ENCODE results near the gene ARL17B.
"Not testable (repeated sequence)": the region's sequence is repeated elsewhere in the genome, so short reads cannot be mapped to it uniquely, and the experiment has no call there.

Gene ARL17B

DNA sequence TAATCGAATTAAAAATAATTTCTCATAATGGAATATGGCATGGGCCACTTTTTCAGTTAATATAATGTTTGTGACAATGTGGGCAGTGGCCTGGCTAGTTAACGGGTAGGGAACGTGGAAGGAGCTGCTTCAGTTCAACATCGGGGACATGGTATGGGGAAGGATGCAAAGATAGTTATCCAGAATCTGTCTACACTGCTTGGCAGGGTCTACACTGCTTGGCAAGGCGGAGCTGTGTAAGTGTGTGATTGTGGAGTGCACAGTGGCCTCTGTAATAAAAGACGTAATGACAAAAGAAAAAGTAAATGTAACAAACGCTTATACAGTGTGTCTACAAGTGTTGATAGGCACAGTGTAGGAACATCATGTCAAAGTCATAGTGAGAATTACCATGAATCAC lies 74.0 kb downstream of the ARL17B start:
- not testable (repeated sequence) for DNase-seq

GRCh38 chr17:46286764-46287221 lies 74.8 kb downstream of the ARL17B start:
- DNase-seq = peak in 5 of 14 donors; percentile 7 to 83 (median 37)

- DNase-seq = not testable (repeated sequence)
Observed at GRCh38 chr17:46285500-46285899, 76.1 kb downstream of the ARL17B start.

DNA sequence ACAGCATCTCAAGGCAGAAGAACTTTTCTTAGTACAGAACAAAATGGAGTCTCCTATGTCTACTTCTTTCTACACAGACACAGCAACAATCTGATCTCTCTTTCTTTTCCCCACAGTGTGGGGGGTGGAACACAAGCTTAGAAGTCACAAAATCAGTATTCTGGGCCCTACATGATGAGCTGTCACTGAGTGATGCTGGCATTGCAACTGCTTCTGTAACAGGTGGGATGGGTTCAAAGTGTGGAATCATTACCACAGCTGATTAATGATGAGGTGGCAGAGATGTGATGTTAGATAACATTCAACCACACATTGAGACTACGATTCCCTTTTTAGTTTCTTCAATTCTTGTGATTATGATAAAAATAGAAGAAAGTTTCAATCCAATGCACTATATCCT lies 77.1 kb downstream of the ARL17B start:
- not testable (repeated sequence) for DNase-seq

- not testable (repeated sequence) for DNase-seq
Observed at GRCh38 chr17:46282635-46283034, 78.9 kb downstream of the ARL17B start.

GRCh38 chr17:46281336-46281735 lies 80.2 kb downstream of the ARL17B start:
- not testable (repeated sequence) for DNase-seq

DNA sequence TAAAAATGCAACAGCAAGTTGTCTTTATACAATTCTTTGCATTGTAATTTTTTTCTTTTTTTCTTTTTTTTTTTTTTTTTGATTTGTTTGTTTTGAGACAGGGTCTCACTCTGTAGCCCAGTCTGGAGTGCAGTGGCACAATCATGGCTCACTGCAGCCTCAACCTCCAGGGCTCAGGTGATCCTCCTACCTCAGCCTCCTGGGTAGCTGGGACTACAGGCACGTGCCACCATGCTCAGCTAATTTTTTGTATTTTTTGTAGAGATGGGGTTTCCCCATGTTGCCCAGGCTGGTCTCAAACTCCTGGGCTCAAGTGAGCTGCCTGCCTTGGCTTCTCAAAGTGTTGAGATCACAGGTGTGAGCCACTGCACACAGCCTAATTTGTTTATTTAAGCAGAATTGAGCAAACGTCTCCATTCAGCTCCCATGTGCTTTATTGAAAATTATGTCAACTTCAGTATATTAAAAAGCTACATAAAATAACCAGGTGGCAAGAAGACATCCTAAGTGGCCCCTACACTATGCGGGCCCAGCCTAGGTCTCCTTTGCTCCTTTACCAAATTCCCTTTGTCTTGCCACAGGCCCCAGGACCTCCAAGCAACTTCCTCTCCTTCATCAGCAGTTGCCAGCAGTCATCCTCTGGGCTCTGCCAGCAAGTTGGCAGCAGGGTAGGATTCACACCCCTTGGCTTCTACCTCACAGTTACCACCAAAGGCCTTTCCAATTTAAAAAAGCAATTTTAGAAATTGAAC lies 84.7 kb downstream of the ARL17B start:
- DNase-seq = peak in 2 of 14 donors; percentile 19 to 24

- DNase-seq = no peak
Observed at GRCh38 chr17:46274238-46274637, 87.3 kb downstream of the ARL17B start.

DNA sequence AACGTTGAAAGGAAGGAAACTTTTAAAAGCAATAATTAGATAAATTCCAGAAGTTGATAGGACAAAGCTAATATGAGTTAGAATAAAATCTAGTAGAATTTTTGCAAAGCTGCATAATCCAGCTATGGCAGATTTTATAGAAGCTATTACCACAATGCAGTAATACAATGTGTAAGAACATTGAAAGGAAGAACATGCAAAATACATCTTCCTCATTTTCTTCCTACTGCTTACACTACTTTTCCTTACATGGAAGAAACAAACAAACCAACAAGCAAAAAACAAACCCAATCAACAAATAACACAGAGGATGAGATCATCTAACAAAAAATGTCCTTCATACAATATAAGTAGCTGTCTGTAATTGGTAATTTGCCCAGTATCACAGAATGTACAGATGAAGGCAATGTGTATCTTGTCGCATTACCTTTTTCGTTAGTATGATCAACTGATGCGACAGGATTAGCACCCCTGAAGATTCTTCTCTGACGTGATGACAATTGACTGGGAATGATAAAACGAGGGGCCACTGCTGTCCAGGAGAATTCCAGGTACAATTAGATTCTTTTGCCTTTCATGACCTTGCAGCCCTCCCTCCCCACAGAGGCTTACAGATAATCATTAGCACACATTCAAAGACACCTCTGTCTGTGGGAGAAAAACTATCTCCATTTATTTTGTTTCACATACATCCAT lies 87.9 kb downstream of the ARL17B start:
- DNase-seq = no peak

- no peak for DNase-seq
Observed at GRCh38 chr17:46270032-46270431, 91.5 kb downstream of the ARL17B start.

GRCh38 chr17:46266656-46267544 lies 94.7 kb downstream of the ARL17B start:
- DNase-seq = peak in 13 of 14 donors; percentile 56 to 97 (median 82)

DNA sequence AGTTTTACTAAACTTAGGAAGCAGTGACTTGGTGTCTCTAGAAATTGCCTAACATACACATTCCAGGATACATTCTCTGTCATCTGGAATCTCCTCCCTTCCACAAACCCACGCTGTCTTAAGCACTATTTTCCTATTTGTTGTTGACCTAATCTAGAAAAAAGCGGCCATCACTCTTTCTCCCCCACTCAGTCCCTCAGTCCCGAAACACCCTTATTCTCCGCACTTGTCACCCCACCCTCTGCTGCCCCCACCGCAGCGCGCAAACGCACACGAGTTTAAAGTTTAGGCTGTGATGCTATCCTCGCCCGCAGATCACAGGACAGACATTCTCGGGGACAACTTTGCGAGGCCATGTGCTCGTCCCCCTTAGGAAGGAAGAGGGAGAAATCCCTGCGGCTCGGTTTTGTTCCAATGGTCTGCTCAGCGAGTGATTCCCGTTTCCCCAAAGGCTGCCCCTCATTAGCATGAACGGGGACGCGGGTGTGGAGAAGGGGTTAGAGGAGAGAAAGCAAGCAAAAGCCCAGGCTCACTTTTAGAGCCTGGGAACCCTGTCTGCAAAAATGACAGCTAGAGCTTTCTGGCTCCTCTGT lies 95.4 kb downstream of the ARL17B start:
- peak in 5 of 14 donors; percentile 46 to 76 (median 65) for DNase-seq

DNA sequence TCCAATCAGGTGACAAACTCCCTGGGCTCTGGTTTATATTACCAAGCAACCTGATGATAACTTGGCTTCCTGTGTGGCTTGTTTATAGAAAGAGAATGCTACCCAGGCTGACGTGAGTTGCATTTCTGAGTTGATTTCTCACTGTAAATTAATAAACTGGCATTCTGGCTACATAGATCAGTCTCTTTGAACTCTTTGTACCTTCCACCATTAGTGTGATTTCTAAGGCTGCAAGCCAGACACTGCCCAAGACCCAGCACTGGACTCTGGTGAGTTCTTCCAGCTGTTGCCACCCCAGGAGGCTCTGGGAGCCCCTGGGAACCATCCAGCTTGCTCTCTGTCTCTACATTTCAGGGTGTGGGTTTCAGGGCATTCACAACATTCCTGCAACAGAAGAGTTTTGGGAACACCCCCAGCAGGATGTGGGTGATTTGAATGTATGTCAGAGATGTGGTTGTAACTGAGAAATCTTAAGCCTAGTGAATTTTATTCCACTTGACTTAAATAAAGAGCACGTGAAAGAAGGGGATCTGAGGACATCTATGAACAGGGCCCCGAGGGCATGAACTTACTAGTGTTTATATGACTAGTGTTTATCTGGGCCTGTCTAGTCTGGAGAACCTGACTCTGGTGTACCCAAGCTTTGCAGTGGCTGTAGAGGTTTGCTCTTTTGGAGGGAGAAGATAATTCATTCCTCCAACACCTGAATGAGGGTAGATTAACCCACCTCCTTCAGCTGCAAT lies 96.9 kb downstream of the ARL17B start:
- no peak for DNase-seq

DNA sequence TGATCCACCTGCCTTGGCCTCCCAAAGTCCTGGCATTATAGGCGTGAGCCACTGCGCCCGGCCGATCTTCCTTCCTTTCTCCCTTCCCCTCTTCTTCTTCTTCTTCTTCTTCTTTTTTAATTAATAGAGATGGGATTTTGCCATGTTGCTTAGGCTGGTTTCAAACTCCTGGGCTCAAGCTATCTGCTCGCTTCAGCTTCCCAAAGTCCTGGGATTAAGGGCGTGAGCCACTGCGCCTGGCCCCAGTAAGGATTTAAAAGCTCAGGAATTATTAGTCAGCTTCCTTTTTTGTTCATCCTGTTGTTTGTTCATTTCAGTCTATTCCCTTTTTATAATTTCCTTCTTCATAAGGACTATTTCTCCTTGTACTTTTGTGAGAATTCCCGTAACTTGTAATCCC lies 99.3 kb downstream of the ARL17B start:
- DNase-seq = no peak

DNA sequence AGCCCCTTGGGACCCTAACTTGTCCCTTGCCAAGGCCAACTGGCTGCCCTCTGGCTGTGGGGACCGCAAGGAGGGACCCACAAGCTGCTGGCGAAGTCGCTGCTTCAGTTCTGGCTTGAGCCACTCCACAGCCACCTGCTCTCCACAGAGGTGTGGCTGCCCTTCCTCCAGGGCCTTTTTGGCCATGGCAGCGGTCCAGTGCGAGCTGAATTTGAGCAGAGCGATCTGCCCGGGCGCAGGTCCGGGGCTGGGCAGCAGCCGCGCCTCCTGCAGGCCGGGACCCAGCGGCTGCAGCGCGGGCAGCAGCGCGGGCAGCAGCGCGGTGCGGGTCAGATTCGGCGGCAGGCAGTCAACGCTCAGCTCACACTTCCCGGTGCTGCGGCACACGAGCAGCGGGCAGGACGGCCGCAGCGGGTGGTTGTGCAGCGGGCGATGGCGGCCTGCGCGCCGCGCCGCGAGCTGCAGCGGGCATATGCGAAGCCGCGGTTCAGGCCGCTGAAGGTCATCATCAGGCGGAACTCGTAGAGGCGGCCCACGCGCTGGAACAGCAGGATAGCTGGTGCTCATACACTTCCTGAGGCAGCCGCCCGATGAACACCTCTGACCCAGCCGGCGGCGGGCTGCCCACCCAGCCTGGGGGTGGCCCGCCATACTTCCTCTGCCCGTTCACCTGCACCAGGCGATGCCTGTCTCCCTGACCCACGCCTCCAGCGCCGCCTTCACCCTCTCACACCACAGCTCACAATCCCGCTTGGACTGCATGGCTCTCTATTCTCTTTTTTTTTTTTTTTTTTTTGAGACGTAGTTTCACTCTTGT lies 101.5 kb downstream of the ARL17B start:
- DNase-seq = peak in 1 of 14 donors; percentile 86

GRCh38 chr17:46256369-46256768 lies 105.2 kb downstream of the ARL17B start:
- not testable (repeated sequence) for DNase-seq

DNA sequence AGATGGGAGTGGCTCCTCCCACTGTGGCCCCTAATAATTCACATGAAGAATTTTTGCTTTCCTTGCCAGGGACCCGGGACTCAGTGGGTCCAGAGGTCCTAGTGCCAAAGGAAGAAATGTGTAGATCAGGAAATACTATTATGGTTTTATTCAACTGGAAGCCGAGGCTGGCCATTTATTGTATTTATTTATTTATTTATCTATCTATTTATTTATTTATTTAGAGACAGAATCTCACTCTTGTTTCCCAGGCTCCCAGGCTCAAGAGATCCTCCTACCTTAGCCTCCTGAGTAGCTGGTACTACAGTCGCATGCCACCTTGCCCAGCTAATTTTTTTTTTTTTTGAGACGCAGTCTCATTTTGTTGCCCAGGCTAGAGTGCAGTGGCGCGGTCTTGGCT lies 107.4 kb downstream of the ARL17B start:
- not testable (repeated sequence) for DNase-seq

DNA sequence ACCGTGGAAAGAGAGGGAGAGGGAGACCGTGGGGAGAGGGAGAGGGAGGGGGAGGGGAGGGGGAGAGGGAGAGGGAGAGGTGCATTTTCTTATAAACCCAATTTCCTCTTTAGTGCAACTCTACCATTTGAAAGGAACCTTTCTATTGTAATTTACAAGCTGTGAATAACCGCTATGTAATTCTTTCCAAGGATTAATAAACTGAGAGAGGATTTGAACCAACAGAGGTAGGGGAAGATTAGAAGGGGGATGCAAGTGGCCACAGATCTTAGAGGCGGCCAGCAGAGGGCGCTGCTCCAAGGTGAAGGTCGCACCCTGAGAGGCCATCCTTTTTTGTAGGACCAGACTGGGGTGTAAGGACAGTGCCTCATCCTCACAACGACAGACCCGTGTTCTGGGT lies 107.8 kb downstream of the ARL17B start:
- DNase-seq = peak in 5 of 14 donors; percentile 10 to 22 (median 12)

DNA sequence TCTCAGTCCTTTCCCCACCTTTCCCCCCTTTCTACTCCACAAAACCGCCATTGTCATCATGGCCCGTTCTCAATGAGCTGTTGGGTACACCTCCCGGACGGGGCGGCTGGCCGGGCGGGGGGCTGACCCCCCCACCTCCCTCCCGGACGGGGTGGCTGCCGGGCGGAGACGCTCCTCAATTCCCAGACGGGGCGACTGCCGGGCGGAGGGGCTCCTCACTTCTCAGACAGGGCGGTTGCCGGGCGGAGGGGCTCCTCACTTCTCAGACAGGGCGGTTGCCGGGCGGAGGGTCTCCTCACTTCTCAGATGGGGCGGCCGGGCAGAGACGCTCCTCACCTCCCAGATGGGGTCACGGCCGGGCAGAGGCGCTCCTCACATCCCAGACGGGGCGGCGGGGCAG lies 108.8 kb downstream of the ARL17B start:
- not testable (repeated sequence) for DNase-seq

DNA sequence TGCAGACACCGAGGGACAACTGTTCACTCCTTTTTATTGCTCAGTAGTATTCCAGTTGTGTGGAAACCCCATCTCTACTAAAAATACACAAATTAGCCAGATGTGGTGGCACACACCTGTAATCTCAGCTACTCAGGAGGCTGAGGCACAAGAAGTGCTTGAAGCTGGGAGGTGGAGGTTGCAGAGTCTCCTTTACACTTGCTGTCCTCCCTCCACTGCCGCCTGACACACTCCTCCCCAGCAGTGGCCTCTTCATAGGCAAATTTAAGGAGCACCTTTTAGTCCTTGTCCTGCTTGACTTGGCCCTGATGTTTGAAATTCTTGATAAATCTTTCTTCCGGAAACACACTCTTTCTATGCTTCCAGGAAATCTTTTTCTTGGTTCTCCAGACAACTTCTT lies 112.4 kb downstream of the ARL17B start:
- DNase-seq = not testable (repeated sequence)

Measured in C1 segment of cervical spinal cord (tissue), 14 donors.